Ovary (tissue), 9 donors: Measurements from ENCODE around the gene BHLHE23. TPM values are rescaled to one million over a fixed set of nuclear protein-coding genes. Genes with fewer than 3 reads are reported as not detected.

Experiments
- DNase-seq, 5 donors: peaks; one replicate each; pipeline ENCODE4 v3.0.0-alpha.2; 2019 to 2020
- H3K27ac ChIP-seq, 2 donors: fragments of 200-600 bp; one replicate each; pipeline versions ENCODE4 v1.5.1 to v1.8.0; 2019 to 2022
- H3K27me3 ChIP-seq: fragments of 200-600 bp; one replicate; pipeline ENCODE4 v1.8.0; 2022
- H3K36me3 ChIP-seq: fragments of 200-600 bp; sonication (generic); one replicate; pipeline ENCODE4 v1.5.1; 2019
- H3K4me1 ChIP-seq: one replicate; pipeline ENCODE4 v1.8.1; 2013; ENCODE audit warnings: mild to moderate bottlenecking, moderate library complexity; ENCODE audit not compliant: insufficient read depth
- H3K4me3 ChIP-seq: fragments of 200-600 bp; sonication (generic); one replicate; pipeline ENCODE4 v1.5.1; 2017
- H3K9me3 ChIP-seq, 2 donors: fragments of 200-600 bp in 1 of 2; sonication (generic) in 1 of 2; one replicate each; pipeline versions ENCODE4 v1.5.1 to v1.8.1; 2013 to 2019; ENCODE audit warnings: mild to moderate bottlenecking in 1 of 2, moderate library complexity in 1 of 2
- CTCF ChIP-seq, 3 donors: fragments of 450-650 bp in 2 of 3; fragments of 200-600 bp in 1 of 3; IDR thresholded peaks; one replicate each; pipeline versions ENCODE4 v1.5.1 to v1.8.0; 2016 to 2022; ENCODE audit warnings: antibody characterized with exemption in 3 of 3, mild to moderate bottlenecking in 1 of 3
- EP300 ChIP-seq: sonication (generic); formaldehyde crosslinking; IDR thresholded peaks from one replicate; pipeline ENCODE4 v1.6.1; 2017; ENCODE audit warnings: antibody characterized with exemption
- POLR2A ChIP-seq: fragments of 450-650 bp; IDR thresholded peaks from one replicate; pipeline ENCODE4 v1.6.1; 2017; ENCODE audit warnings: antibody characterized with exemption, mild to moderate bottlenecking, moderate library complexity
- WGBS, 3 donors: extraction: QIAGEN DNeasy Blood & Tissue Kit in 1 of 3; methylation state at CpG; one replicate each; pipeline versions ENCODE4 v1.1.5 to v1.1.7; 2013 to 2017; 5-methylcytosine and 5-hydroxymethylcytosine counted together
- intact Hi-C, 4 donors: fragments of 100-400 bp; cut with DNase I; formaldehyde crosslinking; loops; one replicate each; pipeline versions ENCODE4 v1.11.0 to v1.15.1; 2022 to 2023
- polyA plus RNA-seq, 2 donors: library from polyadenylated mRNA; stranded (reverse); fragments of 200-250 nt in 1 of 2; fragments of 350-450 nt in 1 of 2; fragmentation: Illumina TruSeq in 1 of 2; extraction: RNeasy Lipid Tissue Mini Kit (QIAGEN cat#74804) in 1 of 2; gene quantifications; one replicate each; pipeline ENCODE4 v1.2.3, GENCODE V29; 2013 to 2014
- total RNA-seq, 7 donors: library from RNA; depleted of rRNA in 2 of 7; stranded (reverse); fragments of >200 nt in 2 of 7; fragmentation: NEBNext Ultra II Directional in 3 of 7; extraction: Animal tissue kit (Norgen Biotek cat#: 25700) in 3 of 7; gene quantifications; one replicate each; pipeline versions ENCODE4 v1.1.0 to v1.2.4, GENCODE V29; 2016 to 2023
- donor health status: DM: no; HTN: no; CAD: no; lungs with moderate emphysema.
- donor health status: DM: no; HTN: no; CAD: no.
- donor health status: Bipolar disorder and iron deficiency.
- donor health status: DM: yes; HTN: yes; CAD: no.
- donor health status: DM: no; HTN: no; CAD: no.
- donor health status: DM: yes; HTN: yes; CAD: no.

Gene BHLHE23
- total and polyA plus RNA-seq, 9 donors: not detected

- Histone ChIP-seq H3K9me3 (no peaks in the 10 kb centered on the region), H3K4me1 (no peaks in the 10 kb centered on the region), H3K27ac (no peak overlapping the region), H3K36me3 (no peaks in the 10 kb centered on the region), H3K27me3 (no peaks in the 10 kb centered on the region), H3K4me3 (no peak overlapping the region)
- intact Hi-C loops: no loop called here
- 69 to 78% (median 75%) methylated on average over 23 of the region's 23 CpGs for WGBS, 3 donors
- no peak for DNase-seq
- no peak for TF ChIP-seq POLR2A
- TF ChIP-seq EP300: no peak
Observed at GRCh38 chr20:62993856-62994494, 12.8 kb downstream of the BHLHE23 start.

- intact Hi-C loops: no loop called here
- no peak for TF ChIP-seq EP300
- no peak for TF ChIP-seq CTCF (IDR thresholded peaks at IDR 0.05)
- no peak for TF ChIP-seq POLR2A
- H3K4me3 ChIP-seq: no peak overlapping the region
- DNase-seq: no peak
- H3K4me1 ChIP-seq: no peaks in the 10 kb centered on the region
- H3K27me3 ChIP-seq: no peaks in the 10 kb centered on the region
- no peaks in the 10 kb centered on the region for H3K36me3 ChIP-seq
- no peaks in the 10 kb centered on the region for H3K9me3 ChIP-seq
- no peak overlapping the region for H3K27ac ChIP-seq
- 75 to 87% (median 77%) methylated on average over 6 of the region's 6 CpGs for WGBS, 3 donors
Observed at GRCh38 chr20:62991863-62992262, 14.9 kb downstream of the BHLHE23 start.

DNA sequence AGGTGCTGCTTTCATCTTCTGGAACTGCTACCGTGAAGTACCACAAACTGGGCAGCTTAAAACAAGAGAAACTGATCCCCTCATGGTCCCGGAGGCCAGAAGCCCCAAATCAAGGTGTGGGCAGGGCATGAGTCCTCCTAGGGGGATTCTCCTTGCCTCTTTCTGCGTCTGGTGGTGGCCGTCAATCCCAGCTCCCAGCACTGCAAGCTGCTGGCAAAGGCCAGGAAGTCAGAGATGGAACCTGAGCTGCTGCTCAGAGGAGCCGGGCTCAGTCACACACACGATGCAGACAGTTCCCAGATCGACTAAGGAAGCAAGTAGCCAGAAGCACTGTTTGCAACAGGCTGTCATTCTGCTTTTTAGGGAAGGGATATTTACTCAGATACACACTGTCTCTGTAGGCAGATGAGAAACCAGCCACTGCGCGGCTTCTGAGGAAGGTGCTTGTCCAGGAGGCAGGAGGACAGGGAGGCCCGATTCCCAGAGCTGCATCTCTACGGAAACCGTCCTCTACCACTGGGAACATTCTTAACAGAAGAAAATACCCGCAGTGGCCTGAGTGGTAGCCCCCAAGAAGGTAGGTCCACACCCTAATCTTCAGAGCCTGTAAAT, 15.5 kb downstream of the BHLHE23 start:
- TF ChIP-seq POLR2A (no peak), CTCF (IDR thresholded peaks at IDR 0.05) (no peak), EP300 (no peak)
- no peak for DNase-seq
- Histone ChIP-seq H3K27me3 (no peaks in the 10 kb centered on the region), H3K4me1 (no peaks in the 10 kb centered on the region), H3K9me3 (no peaks in the 10 kb centered on the region), H3K4me3 (no peak overlapping the region), H3K36me3 (no peaks in the 10 kb centered on the region), H3K27ac (no peak overlapping the region)
- intact Hi-C loops: no loop called here
- 64 to 71% (median 65%) methylated on average over 13 of the region's 13 CpGs for WGBS, 3 donors

- Histone ChIP-seq H3K36me3 (no peaks in the 10 kb centered on the region), H3K27ac (no peak overlapping the region), H3K27me3 (no peaks in the 10 kb centered on the region), H3K4me1 (no peaks in the 10 kb centered on the region), H3K4me3 (no peak overlapping the region), H3K9me3 (no peaks in the 10 kb centered on the region)
- intact Hi-C loops: no loop called here
- 56 to 69% (median 67%) methylated on average over 21 to 22 of the region's 22 CpGs for WGBS, 3 donors
- no peak for DNase-seq
- TF ChIP-seq POLR2A (no peak), EP300 (no peak), CTCF (IDR thresholded peaks at IDR 0.05) (no peak)
Observed at GRCh38 chr20:62990306-62990825, 16.4 kb downstream of the BHLHE23 start.

DNA sequence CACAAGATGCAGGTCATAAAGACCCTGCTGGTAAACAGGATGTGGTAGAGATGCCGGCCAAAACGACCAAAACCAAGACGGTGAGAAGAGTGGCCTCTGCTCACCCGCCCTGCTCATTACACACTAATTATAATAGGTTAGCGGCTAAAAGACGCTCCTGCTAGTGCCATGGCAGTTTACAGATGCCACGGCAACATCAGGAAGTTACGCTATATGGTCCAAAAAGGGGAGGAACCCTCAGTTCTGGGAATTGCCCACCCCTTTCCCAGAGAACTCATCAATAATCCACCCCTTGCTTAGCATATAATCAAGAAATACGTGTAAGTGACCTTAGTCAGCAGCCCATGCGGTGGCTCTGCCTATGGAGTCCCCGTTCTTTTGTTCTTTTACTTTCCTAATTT, 17.6 kb downstream of the BHLHE23 start:
- WGBS, 3 donors: 47 to 61% (median 57%) methylated on average over 11 of the region's 11 CpGs
- intact Hi-C loops: no loop called here
- Histone ChIP-seq H3K4me1 (no peaks in the 10 kb centered on the region), H3K9me3 (no peaks in the 10 kb centered on the region), H3K27ac (no peak overlapping the region), H3K27me3 (no peaks in the 10 kb centered on the region), H3K36me3 (no peaks in the 10 kb centered on the region), H3K4me3 (no peak overlapping the region)
- DNase-seq: no peak
- TF ChIP-seq POLR2A (no peak), CTCF (IDR thresholded peaks at IDR 0.05) (no peak), EP300 (no peak)
